SK-N-SH treated with all-trans-retinoic acid at 6 μM for 48 hours (cell line): Measurements from ENCODE around the gene TMEM51.

ENCODE experiments used
- ATAC-seq: fragments of 200-7000 bp; cut with Tn5 transposase; 3 replicates; pipeline ENCODE4 v1.9.1; 2020; ENCODE audit warnings: mild to moderate bottlenecking, moderate library complexity
- ARNTL ChIP-seq: fragments of 450-650 bp; formaldehyde crosslinking; IDR thresholded peaks from 2 replicates; pipeline ENCODE4 v1.5.0; 2020; ENCODE audit warnings: low read depth, mild to moderate bottlenecking, moderate library complexity, borderline replicate concordance
- CSDC2 ChIP-seq: fragments of 250-450 bp; sonication (Bioruptor Pico); IDR thresholded peaks from 2 replicates; pipeline ENCODE4 v1.5.0; 2020; ENCODE audit warnings: mild to moderate bottlenecking, moderate library complexity
- GLIS3 ChIP-seq: fragments of 250-450 bp; sonication (Bioruptor Pico); IDR thresholded peaks from 2 replicates; pipeline ENCODE4 v1.5.0; 2020; ENCODE audit warnings: mild to moderate bottlenecking, moderate library complexity
- ISL1 ChIP-seq: fragments of 250-450 bp; sonication (Bioruptor Pico); IDR thresholded peaks from 2 replicates; pipeline ENCODE4 v2.1.2; 2022; ENCODE audit warnings: mild to moderate bottlenecking, moderate library complexity
- OSR1 ChIP-seq: fragments of 250-450 bp; sonication (Bioruptor Pico); IDR thresholded peaks from 2 replicates; pipeline ENCODE4 v1.8.0; 2022; ENCODE audit warnings: moderate library complexity, mild to moderate bottlenecking, inconsistent platforms
- PPARA ChIP-seq: fragments of 250-450 bp; sonication (Bioruptor Pico); IDR thresholded peaks from 2 replicates; pipeline ENCODE4 v1.5.0; 2020; ENCODE audit warnings: mild to moderate bottlenecking, borderline replicate concordance
- RARB ChIP-seq: fragments of 250-450 bp; sonication (Bioruptor Pico); IDR thresholded peaks from 2 replicates; pipeline ENCODE4 v1.8.0; 2021; ENCODE audit warnings: mild to moderate bottlenecking, moderate library complexity
- SNAI2 ChIP-seq: fragments of 250-450 bp; sonication (Bioruptor Pico); IDR thresholded peaks from 2 replicates; pipeline ENCODE4 v1.5.0; 2020; ENCODE audit warnings: mild to moderate bottlenecking, moderate library complexity
- TCF4 ChIP-seq: fragments of 250-450 bp; sonication (Bioruptor Pico); IDR thresholded peaks from 2 replicates; pipeline ENCODE4 v1.8.0; 2021; ENCODE audit warnings: mild to moderate bottlenecking, moderate library complexity, borderline replicate concordance
- ZFP3 ChIP-seq: fragments of 250-450 bp; sonication (Bioruptor Pico); IDR thresholded peaks from 2 replicates; pipeline ENCODE4 v1.5.0; 2020; ENCODE audit warnings: mild to moderate bottlenecking, moderate library complexity
- ZFP30 ChIP-seq: fragments of 450-650 bp; formaldehyde crosslinking; IDR thresholded peaks from 2 replicates; pipeline ENCODE4 v1.5.0; 2022; ENCODE audit warnings: mild to moderate bottlenecking, moderate library complexity
- ZNF70 ChIP-seq: fragments of 450-650 bp; formaldehyde crosslinking; IDR thresholded peaks from 2 replicates; pipeline ENCODE4 v1.5.0; 2020; ENCODE audit warnings: mild to moderate bottlenecking, moderate library complexity
- ZNF8 ChIP-seq: fragments of 450-650 bp; formaldehyde crosslinking; IDR thresholded peaks from 2 replicates; pipeline ENCODE4 v1.5.0; 2020; ENCODE audit warnings: mild to moderate bottlenecking, moderate library complexity
- TF ChIP-seq, protein P1 (sequence below): fragments of 250-450 bp; sonication (Bioruptor Pico); IDR thresholded peaks from 2 replicates; pipeline ENCODE4 v1.8.0; 2021; ENCODE audit warnings: low read depth, mild to moderate bottlenecking, moderate library complexity, borderline replicate concordance
- TF ChIP-seq, protein P2 (sequence below): fragments of 250-450 bp; sonication (Bioruptor Pico); IDR thresholded peaks from 2 replicates; pipeline ENCODE4 v1.5.1; 2020; ENCODE audit warnings: low read depth, mild to moderate bottlenecking, moderate library complexity
- TF ChIP-seq, protein P3 (sequence below): fragments of 250-450 bp; sonication (Bioruptor Pico); IDR thresholded peaks from 2 replicates; pipeline ENCODE4 v1.5.1; 2021; ENCODE audit warnings: mild to moderate bottlenecking, moderate library complexity
- TF ChIP-seq, protein P4 (sequence below): fragments of 250-450 bp; sonication (Bioruptor Pico); IDR thresholded peaks from 2 replicates; pipeline ENCODE4 v1.8.0; 2020; ENCODE audit warnings: mild to moderate bottlenecking, moderate library complexity, borderline replicate concordance
- TF ChIP-seq, protein P5 (sequence below): fragments of 250-450 bp; sonication (Bioruptor Pico); IDR thresholded peaks from 2 replicates; pipeline ENCODE4 v1.5.0; 2020; ENCODE audit warnings: mild to moderate bottlenecking, moderate library complexity

The TMEM51 gene

DNA sequence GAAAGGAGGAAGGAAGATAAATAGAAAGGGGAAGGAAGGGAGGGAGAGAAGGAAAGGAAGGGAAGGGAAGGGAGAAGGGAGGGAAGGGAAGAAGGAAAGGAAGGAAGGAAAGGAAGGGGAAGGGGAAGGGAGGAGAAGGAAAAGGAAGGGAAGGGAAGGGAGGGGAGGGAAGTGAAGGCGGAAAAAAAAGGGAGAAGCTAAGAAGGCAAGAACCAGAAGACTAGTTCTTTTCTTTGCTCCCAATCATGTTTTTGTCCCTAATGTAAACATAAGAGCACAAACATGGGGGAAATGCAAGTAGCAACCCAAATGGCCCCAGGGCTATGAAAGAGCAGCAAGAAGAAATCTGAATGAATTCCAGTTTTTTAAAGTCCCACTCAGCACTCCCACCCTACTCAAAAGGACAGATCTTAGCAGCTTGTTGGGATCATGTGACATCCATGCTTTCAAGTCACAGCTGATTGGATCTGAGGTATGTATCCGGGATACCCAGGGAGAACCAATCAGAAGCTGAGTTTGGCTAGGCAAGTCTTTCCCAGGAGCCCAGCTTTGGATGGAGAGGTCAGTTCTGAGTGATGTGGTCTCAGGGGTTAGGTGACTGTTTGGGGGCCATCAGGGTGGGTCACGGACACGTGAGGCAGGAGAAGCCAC lies 69.2 kb downstream of the TMEM51 start:
- ATAC-seq, result no peak

DNA sequence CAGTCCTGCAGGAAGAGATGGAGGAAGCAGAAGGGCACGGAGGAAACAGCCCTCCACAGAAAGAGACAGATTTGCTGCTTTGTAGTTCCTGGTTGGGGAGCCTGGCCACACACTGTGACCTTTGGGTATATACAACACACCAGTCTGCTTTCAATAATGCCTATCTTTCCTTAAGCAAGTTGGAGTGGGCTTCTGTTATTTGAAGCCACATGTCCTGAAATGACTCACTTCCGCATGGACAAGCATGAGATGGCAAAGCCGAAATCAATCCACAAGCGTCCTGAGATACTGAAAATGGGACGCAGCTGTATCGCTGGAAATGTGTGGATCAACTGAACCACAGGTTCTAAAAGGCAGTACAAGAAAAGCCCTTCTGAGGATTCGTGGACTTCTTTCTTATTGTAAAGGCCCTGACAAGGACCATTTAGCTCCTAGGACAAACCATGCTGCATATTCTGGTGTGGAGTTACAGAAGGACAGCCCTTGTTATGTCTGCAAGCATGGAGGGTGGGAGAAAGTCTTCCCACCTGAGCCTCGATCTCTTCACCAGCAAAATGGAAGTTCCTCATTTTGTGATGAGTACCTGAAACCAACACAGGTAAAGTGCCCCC lies 70.8 kb downstream of the TMEM51 start:
- TF ChIP-seq, protein P1, sequence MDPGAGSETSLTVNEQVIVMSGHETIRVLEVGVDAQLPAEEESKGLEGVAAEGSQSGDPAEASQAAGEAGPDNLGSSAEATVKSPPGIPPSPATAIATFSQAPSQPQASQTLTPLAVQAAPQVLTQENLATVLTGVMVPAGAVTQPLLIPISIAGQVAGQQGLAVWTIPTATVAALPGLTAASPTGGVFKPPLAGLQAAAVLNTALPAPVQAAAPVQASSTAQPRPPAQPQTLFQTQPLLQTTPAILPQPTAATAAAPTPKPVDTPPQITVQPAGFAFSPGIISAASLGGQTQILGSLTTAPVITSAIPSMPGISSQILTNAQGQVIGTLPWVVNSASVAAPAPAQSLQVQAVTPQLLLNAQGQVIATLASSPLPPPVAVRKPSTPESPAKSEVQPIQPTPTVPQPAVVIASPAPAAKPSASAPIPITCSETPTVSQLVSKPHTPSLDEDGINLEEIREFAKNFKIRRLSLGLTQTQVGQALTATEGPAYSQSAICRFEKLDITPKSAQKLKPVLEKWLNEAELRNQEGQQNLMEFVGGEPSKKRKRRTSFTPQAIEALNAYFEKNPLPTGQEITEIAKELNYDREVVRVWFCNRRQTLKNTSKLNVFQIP, result no peak
- no peak for TF ChIP-seq SNAI2
- TF ChIP-seq ZFP30 (CRISPR knock-in tag), result no peak
- TF ChIP-seq OSR1, result no peak
- no peak for TF ChIP-seq TCF4 (CRISPR knock-in tag)
- TF ChIP-seq ZFP3 (CRISPR knock-in tag), result no peak
- no peak for TF ChIP-seq ZNF8
- TF ChIP-seq, protein P2, sequence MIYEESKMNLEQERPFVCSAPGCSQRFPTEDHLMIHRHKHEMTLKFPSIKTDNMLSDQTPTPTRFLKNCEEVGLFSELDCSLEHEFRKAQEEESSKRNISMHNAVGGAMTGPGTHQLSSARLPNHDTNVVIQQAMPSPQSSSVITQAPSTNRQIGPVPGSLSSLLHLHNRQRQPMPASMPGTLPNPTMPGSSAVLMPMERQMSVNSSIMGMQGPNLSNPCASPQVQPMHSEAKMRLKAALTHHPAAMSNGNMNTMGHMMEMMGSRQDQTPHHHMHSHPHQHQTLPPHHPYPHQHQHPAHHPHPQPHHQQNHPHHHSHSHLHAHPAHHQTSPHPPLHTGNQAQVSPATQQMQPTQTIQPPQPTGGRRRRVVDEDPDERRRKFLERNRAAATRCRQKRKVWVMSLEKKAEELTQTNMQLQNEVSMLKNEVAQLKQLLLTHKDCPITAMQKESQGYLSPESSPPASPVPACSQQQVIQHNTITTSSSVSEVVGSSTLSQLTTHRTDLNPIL (CRISPR knock-in tag), result no peak
- TF ChIP-seq ARNTL (CRISPR knock-in tag), result no peak

More for the DNA sequence above, 69.2 kb downstream of the TMEM51 start:
- TF ChIP-seq, protein P3, sequence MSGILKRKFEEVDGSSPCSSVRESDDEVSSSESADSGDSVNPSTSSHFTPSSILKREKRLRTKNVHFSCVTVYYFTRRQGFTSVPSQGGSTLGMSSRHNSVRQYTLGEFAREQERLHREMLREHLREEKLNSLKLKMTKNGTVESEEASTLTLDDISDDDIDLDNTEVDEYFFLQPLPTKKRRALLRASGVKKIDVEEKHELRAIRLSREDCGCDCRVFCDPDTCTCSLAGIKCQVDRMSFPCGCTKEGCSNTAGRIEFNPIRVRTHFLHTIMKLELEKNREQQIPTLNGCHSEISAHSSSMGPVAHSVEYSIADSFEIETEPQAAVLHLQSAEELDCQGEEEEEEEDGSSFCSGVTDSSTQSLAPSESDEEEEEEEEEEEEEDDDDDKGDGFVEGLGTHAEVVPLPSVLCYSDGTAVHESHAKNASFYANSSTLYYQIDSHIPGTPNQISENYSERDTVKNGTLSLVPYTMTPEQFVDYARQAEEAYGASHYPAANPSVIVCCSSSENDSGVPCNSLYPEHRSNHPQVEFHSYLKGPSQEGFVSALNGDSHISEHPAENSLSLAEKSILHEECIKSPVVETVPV (CRISPR knock-in tag), result no peak
- no peak for TF ChIP-seq GLIS3 (CRISPR knock-in tag)
- no peak for TF ChIP-seq ZFP3 (CRISPR knock-in tag)
- TF ChIP-seq ZNF70, result no peak
- no peak for TF ChIP-seq TCF4 (CRISPR knock-in tag)
- TF ChIP-seq ZNF8, result no peak
- no peak for TF ChIP-seq ARNTL (CRISPR knock-in tag)
- TF ChIP-seq, protein P4, sequence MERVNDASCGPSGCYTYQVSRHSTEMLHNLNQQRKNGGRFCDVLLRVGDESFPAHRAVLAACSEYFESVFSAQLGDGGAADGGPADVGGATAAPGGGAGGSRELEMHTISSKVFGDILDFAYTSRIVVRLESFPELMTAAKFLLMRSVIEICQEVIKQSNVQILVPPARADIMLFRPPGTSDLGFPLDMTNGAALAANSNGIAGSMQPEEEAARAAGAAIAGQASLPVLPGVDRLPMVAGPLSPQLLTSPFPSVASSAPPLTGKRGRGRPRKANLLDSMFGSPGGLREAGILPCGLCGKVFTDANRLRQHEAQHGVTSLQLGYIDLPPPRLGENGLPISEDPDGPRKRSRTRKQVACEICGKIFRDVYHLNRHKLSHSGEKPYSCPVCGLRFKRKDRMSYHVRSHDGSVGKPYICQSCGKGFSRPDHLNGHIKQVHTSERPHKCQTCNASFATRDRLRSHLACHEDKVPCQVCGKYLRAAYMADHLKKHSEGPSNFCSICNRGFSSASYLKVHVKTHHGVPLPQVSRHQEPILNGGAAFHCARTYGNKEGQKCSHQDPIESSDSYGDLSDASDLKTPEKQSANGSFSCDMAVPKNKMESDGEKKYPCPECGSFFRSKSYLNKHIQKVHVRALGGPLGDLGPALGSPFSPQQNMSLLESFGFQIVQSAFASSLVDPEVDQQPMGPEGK (CRISPR knock-in tag), result no peak
- no peak for TF ChIP-seq PPARA (CRISPR knock-in tag)
- TF ChIP-seq ZFP30 (CRISPR knock-in tag), result no peak
- TF ChIP-seq CSDC2 (CRISPR knock-in tag), result no peak
- no peak for TF ChIP-seq OSR1
- no peak for TF ChIP-seq ISL1
- TF ChIP-seq, protein P5, sequence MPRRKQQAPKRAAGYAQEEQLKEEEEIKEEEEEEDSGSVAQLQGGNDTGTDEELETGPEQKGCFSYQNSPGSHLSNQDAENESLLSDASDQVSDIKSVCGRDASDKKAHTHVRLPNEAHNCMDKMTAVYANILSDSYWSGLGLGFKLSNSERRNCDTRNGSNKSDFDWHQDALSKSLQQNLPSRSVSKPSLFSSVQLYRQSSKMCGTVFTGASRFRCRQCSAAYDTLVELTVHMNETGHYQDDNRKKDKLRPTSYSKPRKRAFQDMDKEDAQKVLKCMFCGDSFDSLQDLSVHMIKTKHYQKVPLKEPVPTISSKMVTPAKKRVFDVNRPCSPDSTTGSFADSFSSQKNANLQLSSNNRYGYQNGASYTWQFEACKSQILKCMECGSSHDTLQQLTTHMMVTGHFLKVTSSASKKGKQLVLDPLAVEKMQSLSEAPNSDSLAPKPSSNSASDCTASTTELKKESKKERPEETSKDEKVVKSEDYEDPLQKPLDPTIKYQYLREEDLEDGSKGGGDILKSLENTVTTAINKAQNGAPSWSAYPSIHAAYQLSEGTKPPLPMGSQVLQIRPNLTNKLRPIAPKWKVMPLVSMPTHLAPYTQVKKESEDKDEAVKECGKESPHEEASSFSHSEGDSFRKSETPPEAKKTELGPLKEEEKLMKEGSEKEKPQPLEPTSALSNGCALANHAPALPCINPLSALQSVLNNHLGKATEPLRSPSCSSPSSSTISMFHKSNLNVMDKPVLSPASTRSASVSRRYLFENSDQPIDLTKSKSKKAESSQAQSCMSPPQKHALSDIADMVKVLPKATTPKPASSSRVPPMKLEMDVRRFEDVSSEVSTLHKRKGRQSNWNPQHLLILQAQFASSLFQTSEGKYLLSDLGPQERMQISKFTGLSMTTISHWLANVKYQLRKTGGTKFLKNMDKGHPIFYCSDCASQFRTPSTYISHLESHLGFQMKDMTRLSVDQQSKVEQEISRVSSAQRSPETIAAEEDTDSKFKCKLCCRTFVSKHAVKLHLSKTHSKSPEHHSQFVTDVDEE (CRISPR knock-in tag), result no peak
- TF ChIP-seq RARB, result no peak
- TF ChIP-seq, all 23 proteins: peak for 0

DNA sequence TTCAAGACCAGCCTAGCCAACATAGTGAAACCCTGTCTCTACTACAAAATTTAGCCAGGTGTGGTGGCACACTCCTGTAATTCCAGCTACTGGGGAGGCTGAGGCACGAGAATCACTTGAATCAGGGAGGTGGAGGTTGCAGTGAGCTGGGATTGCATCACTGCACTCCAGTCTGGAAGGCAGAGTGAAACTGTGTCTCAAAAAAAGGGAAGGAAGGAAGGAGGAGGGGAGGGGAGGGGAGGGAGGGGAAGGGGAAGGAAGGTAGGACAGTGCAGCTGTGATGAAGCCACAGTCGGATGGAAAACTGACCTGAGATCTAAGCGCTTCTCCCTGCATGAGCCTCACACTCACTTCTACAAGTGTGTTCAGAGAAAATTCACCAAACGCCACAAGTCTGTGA lies 71.4 kb downstream of the TMEM51 start:
- no peak for ATAC-seq
- TF ChIP-seq ZNF8, result no peak
- no peak for TF ChIP-seq OSR1
- TF ChIP-seq ZFP3 (CRISPR knock-in tag), result no peak
- TF ChIP-seq ZNF70, result no peak
- TF ChIP-seq GLIS3 (CRISPR knock-in tag), result no peak
- TF ChIP-seq PPARA (CRISPR knock-in tag), result no peak
- TF ChIP-seq, protein P5 (CRISPR knock-in tag), result no peak
- TF ChIP-seq RARB, result no peak
- TF ChIP-seq SNAI2, result no peak
- no peak for TF ChIP-seq CSDC2 (CRISPR knock-in tag)
- no peak for TF ChIP-seq ZFP30 (CRISPR knock-in tag)
- TF ChIP-seq, protein P4 (CRISPR knock-in tag), result no peak

More for the DNA sequence above, 70.8 kb downstream of the TMEM51 start:
- no peak for ATAC-seq
